Putamen (tissue), 1 donor: ENCODE measurements around the gene CHMP6.

Experiments used
- DNase-seq: peaks from one replicate; pipeline ENCODE4 v3.0.0-alpha.2; 2016; ENCODE audit warnings: low spot score

The CHMP6 gene

DNA sequence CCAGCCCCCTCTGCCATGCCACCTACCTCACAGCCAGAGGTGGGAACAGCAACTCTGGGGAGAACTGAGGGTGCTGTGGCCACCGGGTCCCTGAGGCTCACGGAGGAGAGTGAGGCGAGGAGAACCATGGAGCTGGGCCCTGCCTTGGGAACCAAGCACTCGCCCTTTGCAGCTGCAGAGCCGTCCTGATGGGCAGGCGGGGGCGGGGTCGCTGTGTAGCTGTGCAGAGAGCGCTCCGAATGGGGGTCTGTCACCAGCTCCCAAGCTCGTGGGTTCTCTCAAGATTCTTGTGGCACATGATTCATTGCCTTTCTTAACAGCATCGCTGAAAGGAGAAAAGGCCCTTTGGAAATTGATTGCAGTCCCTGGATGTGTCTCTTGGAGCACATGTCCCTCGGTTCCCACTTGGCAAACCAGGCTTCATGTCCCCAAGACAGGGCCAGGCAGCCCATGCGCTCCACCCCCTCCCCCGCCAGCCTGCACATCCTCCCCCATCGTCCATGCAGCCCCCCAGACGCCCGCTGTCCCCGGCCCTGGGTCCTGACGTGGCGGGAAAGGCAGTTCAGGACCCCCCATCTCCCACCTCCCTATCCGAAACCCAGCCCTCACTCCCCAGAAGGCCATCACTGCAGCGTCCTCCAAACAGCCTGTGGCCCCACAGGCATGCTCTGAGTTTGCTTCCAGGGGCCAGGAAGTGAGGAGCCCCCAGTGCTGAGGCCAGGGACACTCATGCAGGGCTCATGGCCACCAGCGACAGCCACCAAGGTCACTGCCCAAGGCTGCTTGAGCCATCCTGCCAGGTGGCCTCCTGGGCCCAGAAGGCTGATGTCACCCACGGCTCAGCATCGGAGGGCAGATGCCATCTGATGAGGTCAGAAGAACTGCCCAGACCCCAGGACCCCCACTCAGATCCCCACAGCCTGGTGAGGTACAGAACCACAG lies 20.6 kb upstream of the CHMP6 start:
- no peak for DNase-seq

DNA sequence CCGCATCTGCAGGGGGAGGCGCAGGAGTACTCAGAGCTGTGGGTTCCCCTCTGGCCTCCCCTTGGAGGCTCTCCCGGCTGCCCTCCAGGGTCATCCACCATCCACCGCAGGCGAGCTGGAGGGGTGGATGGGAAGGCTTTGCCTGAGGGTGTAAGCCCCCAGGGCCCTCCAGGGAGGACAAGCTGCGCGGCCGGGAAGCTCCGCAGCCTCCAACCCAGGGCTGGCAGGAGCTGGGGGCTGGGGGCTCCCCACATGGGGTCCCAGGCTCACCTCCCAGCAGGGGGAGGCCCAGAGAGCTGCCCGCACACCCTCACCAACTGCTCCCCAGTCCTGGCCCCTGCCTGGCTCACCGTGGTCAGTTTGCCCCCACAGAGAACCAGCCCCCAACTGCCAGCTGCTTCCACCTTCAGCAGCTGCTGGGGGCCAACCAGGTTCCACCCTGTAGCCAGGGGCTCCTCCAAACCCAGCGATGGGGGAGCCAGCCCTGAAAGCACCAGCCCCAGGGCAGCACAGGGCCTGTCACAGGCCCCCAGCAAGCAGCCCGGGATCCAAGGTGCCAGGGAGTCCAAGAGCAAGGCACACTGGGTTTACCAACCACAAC lies 19.8 kb upstream of the CHMP6 start:
- no peak for DNase-seq

- DNase-seq: no peak
Observed at GRCh38 chr17:80976701-80977100, 14.9 kb upstream of the CHMP6 start.

DNA sequence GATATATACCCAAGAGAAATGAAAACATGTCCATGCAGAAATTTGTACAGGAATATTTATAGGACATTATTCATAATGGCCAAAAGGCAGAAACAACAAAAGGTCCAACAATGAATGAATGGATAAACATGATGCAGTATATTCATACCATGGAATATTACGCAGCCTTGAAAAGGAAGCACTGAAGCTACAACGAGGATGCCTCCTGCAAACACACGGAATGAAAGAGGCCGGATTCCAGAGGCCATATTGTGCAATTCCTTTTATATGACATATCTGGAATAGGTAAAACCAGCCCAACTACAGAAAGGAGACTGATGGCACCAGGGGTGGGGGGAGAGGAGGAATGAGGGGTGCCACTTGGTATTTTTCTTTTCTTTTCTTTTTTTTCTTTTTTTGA lies 14.5 kb upstream of the CHMP6 start:
- DNase-seq: no peak

DNA sequence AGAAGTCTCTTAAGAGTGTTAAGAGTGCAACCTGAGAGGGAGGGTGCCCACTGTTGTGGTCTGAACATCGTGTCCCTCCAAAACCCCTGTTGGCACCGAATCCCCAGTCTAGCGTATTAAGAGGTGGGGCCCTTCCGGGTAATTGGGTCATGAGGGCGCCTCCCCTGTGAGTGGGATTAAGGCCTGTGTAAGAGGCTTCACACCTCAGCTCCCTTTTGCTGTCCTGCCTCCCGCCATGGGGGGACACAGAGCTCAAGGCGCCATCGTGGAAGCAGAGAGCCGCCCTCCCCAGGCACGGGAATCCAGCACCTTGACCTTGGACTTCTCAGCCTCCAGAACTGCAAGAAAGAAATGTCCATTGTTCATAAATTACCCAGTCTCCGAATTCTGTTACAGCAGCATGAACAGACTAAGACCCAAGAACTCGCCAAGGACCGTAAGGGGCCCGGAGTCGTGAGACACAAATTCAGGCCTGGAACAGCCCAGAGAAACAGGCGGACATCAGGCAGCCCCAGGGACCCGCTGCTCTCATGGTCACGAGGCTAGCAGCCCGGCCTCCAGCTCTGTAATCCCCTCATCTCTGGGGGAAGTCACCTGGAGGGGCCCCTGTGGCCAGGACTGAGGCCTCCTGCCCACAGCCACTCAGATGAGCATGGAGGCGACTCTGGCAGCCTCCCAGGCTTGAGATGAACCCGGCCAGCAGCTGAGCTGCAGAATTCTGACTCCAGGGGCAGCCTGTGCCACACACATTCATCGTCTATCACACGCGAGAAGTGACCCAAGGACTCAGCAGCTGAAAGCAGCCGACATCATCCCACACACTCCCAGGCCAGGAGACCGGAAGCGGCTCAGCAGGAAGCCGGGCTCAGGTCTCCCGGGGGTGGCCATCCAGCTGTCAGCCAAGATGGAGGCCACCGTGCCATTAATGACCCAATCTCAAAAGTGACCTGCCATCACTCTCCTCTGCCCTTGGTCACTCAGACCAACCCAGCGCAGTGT lies 12.8 kb upstream of the CHMP6 start:
- DNase-seq: no peak

GRCh38 chr17:80979547-80980378 lies 11.9 kb upstream of the CHMP6 start:
- no peak for DNase-seq

GRCh38 chr17:80980397-80981061 lies 11.1 kb upstream of the CHMP6 start:
- no peak for DNase-seq

DNA sequence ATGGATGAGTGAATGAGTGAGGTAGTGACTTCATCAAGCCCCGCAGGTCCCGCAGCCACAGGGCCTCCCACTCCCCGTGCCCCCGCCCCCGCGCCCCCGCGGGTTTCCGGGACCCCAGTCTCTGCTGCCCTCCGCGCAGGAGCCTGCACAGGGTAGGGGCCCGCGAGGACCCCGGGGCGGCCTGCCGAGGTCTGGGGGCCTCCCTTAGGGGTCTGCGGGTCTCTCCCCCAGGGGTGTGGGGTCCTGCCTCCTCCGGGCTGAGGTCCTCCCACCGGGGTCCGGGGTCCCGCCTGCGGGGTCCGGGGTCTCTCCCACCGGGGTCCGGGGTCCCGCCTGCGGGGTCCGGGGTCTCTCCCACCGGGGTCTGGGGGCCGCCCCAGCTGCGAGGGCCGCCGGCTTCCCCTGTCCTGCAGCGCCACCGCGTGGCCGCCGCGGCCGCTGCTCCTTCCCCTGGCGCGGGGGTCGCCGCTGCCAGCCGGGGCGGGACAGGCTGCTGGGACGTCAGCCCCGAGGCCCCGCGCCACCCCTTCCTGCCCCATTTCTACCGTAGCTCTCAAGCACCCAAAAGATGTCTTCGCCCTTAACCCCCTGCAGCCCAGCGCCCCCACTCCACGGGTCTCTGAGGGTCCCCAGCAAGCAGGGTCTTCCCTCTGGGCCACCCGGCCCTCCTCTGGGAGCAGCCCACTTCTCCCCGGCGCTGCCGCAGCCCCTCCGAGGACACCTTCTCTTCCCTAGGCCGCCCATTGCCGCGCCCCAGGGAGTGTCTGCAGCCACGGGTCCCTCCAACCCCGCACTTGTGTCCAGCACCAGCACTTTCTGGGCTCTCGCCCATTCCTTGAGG lies 10.4 kb upstream of the CHMP6 start:
- no peak for DNase-seq

DNA sequence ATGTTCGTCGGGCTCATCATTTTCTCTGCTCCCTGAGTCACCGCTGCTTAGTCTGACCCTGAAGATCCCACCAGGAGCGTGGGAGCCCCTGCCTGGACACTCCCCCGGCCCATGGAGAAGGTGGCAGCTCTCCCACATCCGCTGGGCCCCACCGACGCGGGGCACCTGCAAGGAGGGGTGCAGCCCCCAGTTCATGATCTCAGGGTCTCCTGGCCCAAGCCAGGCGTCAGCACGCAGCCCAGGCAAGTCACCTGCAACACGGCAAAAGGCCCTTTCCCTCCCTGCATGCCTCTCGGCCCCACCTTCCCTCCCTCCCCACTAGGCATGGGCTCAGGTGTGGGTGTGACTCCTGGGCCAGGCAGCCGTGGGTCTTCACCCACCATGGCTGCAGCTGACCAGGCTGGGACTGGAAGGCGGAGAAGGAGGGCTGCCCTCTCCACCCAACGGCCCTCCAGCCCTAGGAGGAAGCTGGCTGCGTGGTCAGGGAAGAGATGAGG lies 9.7 kb upstream of the CHMP6 start:
- DNase-seq: no peak

DNA sequence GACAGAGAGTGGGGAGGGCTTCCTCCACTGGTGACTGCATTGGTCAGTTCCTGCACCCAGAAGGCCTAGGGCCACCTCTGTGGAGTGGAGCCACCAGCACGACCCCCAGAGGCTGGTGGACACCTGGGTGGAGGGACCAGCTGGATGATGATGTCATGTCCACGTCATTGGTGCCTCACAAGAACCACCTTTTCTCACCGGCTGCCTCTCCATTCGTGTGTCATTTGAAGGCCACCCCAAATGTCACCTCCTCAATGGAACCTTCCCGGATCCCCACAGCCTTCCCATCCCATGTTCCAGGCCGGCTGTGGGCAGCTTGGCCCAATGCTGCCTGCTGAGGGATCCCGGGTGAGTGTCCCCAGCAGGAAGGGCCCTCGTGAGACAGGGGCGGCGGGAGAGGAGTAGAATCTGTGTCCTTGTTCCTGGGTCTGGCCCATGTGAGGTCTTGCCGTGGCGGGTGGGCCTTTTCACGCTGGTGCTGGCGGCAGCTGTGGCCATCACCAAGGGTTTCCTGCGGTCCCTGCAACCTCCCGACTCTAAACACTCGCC lies 9.1 kb upstream of the CHMP6 start:
- no peak for DNase-seq

GRCh38 chr17:80983545-80983944 lies 8.1 kb upstream of the CHMP6 start:
- no peak for DNase-seq

- DNase-seq: no peak
Observed at GRCh38 chr17:80984749-80985148, 6.9 kb upstream of the CHMP6 start.

- no peak for DNase-seq
Observed at GRCh38 chr17:80986046-80986445, 5.6 kb upstream of the CHMP6 start.

GRCh38 chr17:80986816-80987475 lies 4.7 kb upstream of the CHMP6 start:
- DNase-seq: no peak

DNA sequence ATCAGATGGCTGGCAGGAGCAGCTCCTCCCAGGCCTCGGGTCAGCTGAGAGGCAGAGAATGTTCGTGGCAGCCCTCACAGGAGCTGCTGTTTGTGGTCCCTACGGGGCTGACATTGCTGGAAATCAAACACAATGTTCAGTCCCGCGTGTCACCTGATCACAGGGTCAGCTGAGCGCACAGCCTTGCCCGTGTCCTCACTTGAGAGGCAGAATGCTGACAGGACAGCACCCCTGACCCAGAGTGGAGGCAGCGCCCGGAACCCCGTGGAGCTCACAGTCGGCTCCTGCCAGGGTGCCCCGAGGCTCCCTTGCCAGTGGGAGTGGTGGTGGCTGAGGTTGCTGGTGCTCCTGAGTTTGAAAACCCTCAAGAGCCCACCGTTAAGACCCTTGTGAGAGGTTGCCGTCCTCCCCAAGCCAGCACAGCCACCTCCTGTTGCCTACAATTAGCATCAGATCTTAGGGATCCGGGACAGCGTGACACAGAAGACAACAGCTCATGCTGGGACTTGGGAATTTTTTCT lies 3.6 kb upstream of the CHMP6 start:
- DNase-seq: no peak

DNA sequence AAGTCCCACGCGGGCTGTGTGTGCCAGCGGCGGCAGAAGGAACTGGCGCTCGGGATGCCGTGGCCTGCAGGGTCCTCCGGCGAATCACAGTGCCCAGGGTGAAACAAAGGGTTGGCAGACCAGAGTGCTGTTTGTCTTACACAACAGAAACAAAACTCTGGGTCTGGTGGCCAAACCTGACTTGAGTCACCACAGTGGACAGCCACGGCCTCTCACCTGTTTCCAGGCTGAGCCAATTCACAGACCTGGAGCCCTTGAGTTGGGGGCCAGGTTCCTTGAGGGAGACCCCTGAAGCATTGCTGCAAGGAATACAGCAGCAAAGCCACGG lies 2.1 kb upstream of the CHMP6 start:
- DNase-seq: no peak

- no peak for DNase-seq
Observed at GRCh38 chr17:80990921-80991644, 558 bp upstream of the CHMP6 start.
